ENCODE results near the gene C9orf78. TPM values are rescaled to one million over a fixed set of nuclear protein-coding genes. Genes with fewer than 3 reads are reported as not detected.
A peak's percentile ranks its signal among the peaks of the same experiment; 100 is the strongest.

Gene C9orf78, protein sequence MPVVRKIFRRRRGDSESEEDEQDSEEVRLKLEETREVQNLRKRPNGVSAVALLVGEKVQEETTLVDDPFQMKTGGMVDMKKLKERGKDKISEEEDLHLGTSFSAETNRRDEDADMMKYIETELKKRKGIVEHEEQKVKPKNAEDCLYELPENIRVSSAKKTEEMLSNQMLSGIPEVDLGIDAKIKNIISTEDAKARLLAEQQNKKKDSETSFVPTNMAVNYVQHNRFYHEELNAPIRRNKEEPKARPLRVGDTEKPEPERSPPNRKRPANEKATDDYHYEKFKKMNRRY
- 26.1 and 27.3 TPM in 2 replicates for total RNA-seq (2012; rRNA removed)

DNA sequence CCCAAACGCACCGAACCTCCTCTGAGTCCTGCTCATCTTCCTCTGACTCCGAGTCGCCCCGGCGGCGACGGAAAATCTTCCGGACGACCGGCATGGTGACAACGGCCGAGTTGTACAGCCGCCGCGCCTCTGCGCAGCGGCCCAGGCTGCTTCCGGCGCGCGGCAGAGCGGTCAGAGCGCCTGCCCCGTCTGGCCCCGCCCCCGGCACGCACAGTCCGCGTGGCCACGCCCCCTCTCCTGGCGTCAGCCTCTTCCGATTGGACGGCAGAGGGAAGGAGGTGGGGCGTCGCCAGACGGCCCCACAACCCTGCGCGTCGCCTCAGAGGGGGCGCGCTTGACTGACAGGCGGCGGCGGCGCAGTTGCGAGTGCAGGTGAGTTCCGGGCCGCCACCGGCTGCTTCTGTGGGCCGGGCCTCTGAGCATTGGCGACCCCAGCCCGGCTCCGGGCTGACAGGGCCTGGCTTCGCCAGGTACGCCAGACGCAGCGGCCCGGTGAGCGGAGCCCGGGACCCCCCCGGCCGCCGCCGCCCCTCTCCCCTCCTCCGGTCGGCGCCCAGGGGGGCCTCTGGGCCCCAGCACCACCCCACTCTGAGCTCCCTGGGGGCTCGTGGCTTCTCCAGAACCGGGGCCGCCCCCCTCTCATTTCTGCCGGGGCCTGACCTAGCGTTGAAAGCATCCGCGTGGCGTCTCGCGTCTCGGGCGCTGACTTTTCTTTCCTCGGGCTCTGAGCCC, at the start of gene C9orf78, which contains the start of gene USP20:
C9orf78 (minus strand) TSS at position 148 of the 732 bp plus-strand sequence; CDS start at position 94, 54 bp downstream.
USP20 (plus strand) TSS at position 331 of the 732 bp plus-strand sequence. CDS start 17,098 bp downstream, outside the sequence.
- Histone ChIP-seq H3K4me3 (ENCODE audit: low read length) (peak within 1 kb of the TSS; percentile 86), H3K9ac (ENCODE audit: low read depth, low read length) (peak within 1 kb of the TSS; percentile 89), H3K4me2 (ENCODE audit: low read length) (peak within 1 kb of the TSS; percentile 88), H3K4me1 (ENCODE audit: control insufficient read depth, insufficient read depth, low read length) (peaks cover 23% of the 10 kb centered on the region), H3K9me3 (replicated peaks; ENCODE audit: low read length) (no peaks in the 10 kb centered on the region), H3K27me3 (ENCODE audit: control insufficient read depth, insufficient read depth, low read length) (no peaks in the 10 kb centered on the region), H3K36me3 (ENCODE audit: insufficient read depth, low read length) (peaks cover 20% of the 10 kb centered on the region)

DNA sequence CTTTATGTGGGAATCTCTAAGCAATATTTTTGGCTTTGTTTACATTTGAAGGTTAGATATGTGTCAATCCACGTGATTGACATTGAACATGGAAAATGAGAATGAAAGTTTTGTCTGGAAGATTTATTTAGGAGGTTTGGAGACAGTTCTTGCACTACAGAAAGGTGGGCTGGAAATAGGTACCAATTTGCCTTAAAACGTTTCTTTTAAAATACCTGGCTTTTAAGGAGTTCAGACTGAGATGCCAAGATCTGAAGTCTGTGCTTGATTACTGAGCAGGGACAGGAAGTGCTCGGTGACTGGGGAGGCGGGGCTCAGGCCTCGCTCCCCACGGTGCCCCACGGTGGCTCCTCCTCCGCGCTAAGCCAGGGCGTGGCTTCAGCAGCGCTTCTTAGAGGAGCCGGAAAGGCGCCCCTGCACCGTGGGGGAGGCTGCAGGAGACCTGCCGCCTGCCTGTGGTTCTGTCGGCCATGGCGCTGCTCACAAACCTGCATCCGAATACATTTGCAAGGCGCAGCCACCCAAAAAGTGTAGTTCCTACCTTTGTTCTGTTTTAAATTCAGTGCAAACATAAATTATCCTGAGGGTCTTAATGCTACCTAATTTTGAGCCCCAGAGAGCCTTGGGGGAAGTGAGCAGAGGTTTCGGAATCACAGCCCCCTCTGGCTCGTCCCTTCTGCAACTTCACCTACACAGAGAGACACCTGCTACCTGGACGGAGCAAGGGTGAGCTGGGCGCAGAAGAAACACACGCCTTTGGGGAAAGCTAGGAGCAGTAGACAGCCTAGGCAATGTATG, 49.3 kb upstream of the C9orf78 start:
- Histone ChIP-seq H3K36me3 (ENCODE audit: insufficient read depth, low read length) (peaks cover 12% of the 10 kb centered on the region), H3K4me1 (ENCODE audit: control insufficient read depth, insufficient read depth, low read length) (peaks cover 28% of the 10 kb centered on the region), H3K9me3 (replicated peaks; ENCODE audit: low read length) (no peaks in the 10 kb centered on the region), H3K4me2 (ENCODE audit: low read length) (peak overlapping the region; percentile 83), H3K4me3 (ENCODE audit: low read length) (peak overlapping the region; percentile 50), H3K27me3 (ENCODE audit: control insufficient read depth, insufficient read depth, low read length) (no peaks in the 10 kb centered on the region), H3K9ac (ENCODE audit: low read depth, low read length) (no peak overlapping the region)

DNA sequence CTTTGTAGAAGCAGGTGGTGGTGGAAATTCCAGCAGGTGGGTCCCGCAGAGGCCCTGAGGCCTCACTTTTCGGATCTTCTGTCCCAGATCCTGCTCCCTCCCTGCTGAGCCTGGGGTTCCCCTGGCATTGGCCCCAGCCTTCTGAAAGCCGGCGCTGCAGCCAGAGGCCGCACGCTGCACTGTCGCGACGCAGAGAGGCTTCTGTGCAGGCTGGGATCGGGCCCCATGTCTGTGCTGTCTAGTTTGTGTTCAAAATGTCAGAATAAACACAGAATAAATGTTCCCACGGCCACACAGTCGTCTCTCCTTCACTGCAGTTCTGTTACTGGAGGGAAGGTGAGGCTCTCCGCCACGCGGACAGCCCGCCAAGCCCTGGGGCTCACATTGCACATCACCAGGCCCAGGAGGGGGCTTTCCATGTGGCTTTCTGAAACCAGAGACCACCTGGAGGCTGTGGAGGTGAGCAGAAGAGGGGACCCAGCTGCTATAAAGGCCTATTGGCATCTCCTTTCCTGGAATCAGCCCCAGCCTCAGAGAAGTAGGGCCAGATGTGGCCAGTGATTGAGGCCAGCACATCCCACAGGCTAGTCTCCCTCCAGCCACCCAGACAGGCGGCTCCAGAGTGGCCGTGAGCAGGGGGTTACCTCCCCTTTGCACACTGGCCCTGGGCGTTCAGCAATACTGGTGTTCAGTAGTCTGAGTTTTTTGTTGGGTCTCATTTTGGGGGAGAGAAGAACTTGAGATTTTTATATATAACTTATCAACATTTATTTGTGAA, 46.7 kb upstream of the C9orf78 start:
- Histone ChIP-seq H3K9ac (ENCODE audit: low read depth, low read length) (no peak overlapping the region), H3K27me3 (ENCODE audit: control insufficient read depth, insufficient read depth, low read length) (no peaks in the 10 kb centered on the region), H3K4me3 (ENCODE audit: low read length) (no peak overlapping the region), H3K36me3 (ENCODE audit: insufficient read depth, low read length) (peaks cover 14% of the 10 kb centered on the region), H3K9me3 (replicated peaks; ENCODE audit: low read length) (no peaks in the 10 kb centered on the region), H3K4me1 (ENCODE audit: control insufficient read depth, insufficient read depth, low read length) (peaks cover 27% of the 10 kb centered on the region), H3K4me2 (ENCODE audit: low read length) (no peak overlapping the region)

DNA sequence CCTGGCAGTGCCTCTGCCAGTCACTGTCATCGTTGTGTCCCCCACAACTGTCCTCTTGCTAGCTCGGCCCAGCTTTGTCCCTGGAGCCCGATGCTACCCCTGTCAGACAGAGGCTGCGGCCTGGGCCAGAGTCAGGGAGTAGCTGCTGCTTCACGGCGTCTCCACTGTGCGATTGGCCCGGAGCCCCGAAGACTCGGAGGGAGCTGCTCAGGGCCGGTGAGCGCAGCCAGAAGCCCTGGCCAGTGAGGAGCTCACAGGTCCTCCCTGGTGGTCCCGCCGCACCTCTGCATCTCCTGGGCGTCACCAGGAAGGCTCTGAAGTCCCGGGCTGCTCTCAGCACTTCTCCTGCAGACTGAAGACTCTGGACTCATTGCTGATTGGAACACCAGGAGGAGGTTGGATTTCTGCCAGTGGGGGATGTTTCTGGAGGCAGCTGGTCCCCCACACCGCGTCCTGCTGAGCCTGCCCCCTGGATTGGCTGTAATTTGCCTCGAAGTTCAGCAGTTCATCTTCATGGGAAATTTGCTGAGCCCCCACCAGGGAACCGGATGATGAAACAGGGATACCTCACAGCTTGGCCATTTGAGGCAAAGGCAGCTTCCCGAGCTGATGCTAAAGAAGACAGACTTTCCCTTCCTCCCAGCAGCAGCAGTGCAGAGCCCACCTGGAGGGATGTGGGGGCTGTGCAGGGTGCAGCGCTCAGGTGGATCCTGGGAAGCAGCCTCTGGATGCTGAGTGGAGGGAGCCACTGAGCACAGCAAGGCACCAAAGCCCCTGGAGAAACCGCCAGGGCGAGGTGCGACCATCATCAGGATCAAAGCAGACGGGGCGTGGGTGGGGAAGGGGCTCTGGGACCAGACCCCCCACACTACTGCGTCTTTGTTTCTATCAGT, 45.8 kb upstream of the C9orf78 start:
- no peak overlapping the region for H3K4me3 ChIP-seq (ENCODE audit: low read length)
- no peaks in the 10 kb centered on the region for H3K9me3 ChIP-seq (replicated peaks; ENCODE audit: low read length)
- no peaks in the 10 kb centered on the region for H3K27me3 ChIP-seq (ENCODE audit: control insufficient read depth, insufficient read depth, low read length)

DNA sequence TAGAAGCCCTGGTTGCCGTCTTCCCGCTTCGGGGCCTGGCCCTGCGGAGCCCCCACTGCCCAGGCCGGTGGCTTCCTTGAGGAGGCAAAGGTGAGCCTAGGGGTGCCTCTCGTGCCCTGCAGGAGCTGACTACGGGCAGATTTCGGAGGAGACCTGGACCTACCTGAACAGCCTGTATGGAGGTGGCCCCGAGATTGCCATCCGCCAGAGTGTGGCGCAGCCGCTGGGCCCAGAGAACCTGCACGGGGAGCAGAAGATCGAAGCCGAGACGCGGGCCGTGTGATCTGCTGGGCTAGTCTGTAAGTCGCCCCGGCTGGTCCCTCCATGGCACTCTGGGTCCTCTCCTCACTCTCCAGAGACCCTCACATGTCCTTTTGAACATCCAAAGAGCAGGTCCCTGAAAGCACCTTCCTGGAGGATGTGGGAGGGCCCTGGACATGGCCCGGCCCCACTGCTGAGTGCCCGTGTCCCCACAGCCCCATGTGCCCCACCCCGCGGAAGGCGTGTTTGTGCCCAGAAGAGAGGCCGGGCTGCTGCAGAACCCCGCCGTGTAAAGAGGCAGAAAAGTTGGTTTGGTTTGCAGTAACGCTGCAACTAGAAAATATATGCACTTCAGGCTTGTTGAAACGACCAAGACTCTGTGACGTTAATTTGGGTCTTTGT, 45.0 kb upstream of the C9orf78 start:
- H3K4me3 ChIP-seq (ENCODE audit: low read length), result no peak overlapping the region
- no peak overlapping the region for H3K4me2 ChIP-seq (ENCODE audit: low read length)
- H3K9me3 ChIP-seq (replicated peaks; ENCODE audit: low read length), result no peaks in the 10 kb centered on the region
- H3K4me1 ChIP-seq (ENCODE audit: control insufficient read depth, insufficient read depth, low read length), result peaks cover 13% of the 10 kb centered on the region
- H3K9ac ChIP-seq (ENCODE audit: low read depth, low read length), result no peak overlapping the region
- peaks cover 20% of the 10 kb centered on the region for H3K36me3 ChIP-seq (ENCODE audit: insufficient read depth, low read length)
- no peaks in the 10 kb centered on the region for H3K27me3 ChIP-seq (ENCODE audit: control insufficient read depth, insufficient read depth, low read length)

More for the DNA sequence above, 45.8 kb upstream of the C9orf78 start:
- Histone ChIP-seq H3K4me2 (ENCODE audit: low read length) (no peak overlapping the region), H3K9ac (ENCODE audit: low read depth, low read length) (no peak overlapping the region), H3K4me1 (ENCODE audit: control insufficient read depth, insufficient read depth, low read length) (peaks cover 19% of the 10 kb centered on the region), H3K36me3 (ENCODE audit: insufficient read depth, low read length) (peaks cover 14% of the 10 kb centered on the region)

DNA sequence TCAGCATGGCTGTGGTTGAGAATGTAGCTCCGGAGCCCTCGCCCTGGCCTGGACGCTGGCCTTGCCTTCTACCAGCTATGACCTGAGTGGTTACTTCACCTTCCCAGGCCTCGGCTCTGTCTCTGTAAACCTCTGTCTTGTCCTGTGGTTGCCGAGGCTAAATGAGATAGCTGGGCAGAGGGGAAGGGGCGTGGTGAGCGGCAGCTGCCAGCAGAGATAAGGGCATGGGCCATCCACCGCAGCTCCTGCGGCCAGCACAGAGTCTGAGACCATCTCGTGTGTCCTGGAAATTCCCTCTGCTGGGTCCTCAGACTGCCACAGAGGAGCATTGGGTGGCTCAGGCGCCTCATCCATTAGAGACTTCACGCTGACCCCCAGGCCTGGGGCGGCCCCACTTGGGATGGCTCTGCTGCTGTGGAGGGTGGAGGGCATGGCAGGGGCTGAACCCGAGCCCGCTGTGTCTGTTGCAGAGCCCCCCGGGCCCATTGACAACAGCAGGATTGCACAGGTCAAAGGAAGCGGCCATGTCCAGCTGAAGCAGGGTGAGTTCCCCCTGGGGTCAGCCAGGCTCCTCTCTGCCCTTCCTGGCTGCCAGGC, 44.1 kb upstream of the C9orf78 start:
- Histone ChIP-seq H3K4me2 (ENCODE audit: low read length) (no peak overlapping the region), H3K9ac (ENCODE audit: low read depth, low read length) (no peak overlapping the region), H3K4me1 (ENCODE audit: control insufficient read depth, insufficient read depth, low read length) (peaks cover 3% of the 10 kb centered on the region), H3K36me3 (ENCODE audit: insufficient read depth, low read length) (peaks cover 25% of the 10 kb centered on the region), H3K4me3 (ENCODE audit: low read length) (no peak overlapping the region), H3K27me3 (ENCODE audit: control insufficient read depth, insufficient read depth, low read length) (no peaks in the 10 kb centered on the region), H3K9me3 (replicated peaks; ENCODE audit: low read length) (no peaks in the 10 kb centered on the region)

DNA sequence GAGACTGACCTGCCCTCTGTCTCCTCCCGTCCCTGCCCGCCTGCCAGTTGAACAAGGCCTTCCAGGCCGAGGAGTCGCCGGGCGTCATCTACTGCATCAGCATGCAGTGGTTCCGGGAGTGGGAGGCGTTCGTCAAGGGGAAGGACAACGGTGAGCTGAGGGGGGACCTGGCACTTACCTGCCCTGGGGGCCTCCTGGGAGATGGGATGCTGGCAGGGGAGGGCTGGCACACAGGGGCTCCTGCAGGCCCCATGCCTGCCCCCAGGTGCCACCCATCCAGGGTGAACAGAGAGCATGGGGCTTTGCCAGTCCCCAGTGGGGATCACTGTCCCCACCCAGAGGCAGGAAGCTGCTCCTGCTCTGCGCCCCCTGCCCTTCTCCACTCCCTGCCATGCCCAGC, 43.2 kb upstream of the C9orf78 start:
- Histone ChIP-seq H3K36me3 (ENCODE audit: insufficient read depth, low read length) (peaks cover 25% of the 10 kb centered on the region), H3K9ac (ENCODE audit: low read depth, low read length) (no peak overlapping the region)

DNA sequence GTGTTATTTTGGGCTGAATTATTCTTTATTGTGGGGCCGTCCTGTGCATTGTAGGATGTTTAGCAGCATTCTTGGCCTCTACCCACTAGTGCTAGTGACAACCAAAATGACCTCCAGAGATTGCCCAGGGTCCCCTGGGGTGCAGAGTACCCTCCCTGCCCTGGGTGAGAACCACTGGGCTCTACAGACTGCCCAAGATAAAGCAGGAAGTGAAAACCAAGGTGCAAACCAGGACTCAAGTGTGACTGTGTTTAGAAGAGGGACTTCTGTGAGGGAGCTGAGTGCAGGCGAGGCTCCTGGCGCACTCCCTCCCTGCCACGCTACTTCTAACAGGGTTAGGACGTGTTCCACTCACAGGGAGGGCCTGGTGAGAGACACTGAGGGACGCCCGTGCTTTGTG, 41.7 kb upstream of the C9orf78 start:
- Histone ChIP-seq H3K9ac (ENCODE audit: low read depth, low read length) (no peak overlapping the region), H3K4me2 (ENCODE audit: low read length) (no peak overlapping the region), H3K4me3 (ENCODE audit: low read length) (no peak overlapping the region), H3K36me3 (ENCODE audit: insufficient read depth, low read length) (peaks cover 22% of the 10 kb centered on the region), H3K27me3 (ENCODE audit: control insufficient read depth, insufficient read depth, low read length) (no peaks in the 10 kb centered on the region), H3K4me1 (ENCODE audit: control insufficient read depth, insufficient read depth, low read length) (no peaks in the 10 kb centered on the region), H3K9me3 (replicated peaks; ENCODE audit: low read length) (no peaks in the 10 kb centered on the region)

More for the DNA sequence above, 43.2 kb upstream of the C9orf78 start:
- H3K4me3 ChIP-seq (ENCODE audit: low read length), result no peak overlapping the region
- H3K4me2 ChIP-seq (ENCODE audit: low read length), result no peak overlapping the region
- no peaks in the 10 kb centered on the region for H3K9me3 ChIP-seq (replicated peaks; ENCODE audit: low read length)
- no peaks in the 10 kb centered on the region for H3K4me1 ChIP-seq (ENCODE audit: control insufficient read depth, insufficient read depth, low read length)
- no peaks in the 10 kb centered on the region for H3K27me3 ChIP-seq (ENCODE audit: control insufficient read depth, insufficient read depth, low read length)

DNA sequence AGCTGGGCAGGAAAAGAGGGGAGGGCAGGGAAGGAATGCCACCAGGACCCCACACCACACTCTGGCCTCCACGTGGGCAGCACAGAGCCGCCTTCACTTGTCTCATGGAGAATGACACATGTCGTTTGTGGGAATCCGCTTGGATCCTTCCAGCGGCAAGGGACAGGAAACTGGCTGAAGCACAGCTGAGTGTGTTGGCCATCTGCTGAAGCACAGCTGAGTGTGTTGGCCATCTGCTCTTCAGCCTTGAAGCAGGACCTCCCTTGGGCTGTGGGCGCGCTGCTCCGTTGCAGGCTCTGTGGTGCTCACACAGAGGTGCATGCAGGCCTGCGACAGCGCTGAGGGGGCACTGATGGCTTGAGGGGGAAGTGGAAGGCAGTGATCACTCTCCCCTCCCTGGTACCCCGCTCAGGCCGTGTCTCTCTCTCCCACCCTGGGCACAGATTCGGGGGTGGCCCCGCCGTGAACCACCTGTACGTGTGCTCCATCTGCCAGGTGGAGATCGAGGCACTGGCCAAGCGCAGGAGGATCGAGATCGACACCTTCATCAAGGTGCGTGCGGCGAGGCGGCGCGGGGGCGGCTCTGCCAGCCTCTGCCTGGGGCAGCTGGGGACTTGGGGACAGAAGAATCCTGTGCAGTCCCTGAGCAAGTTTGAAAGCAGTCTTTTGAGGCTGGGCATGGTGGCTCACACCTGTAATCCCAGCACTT, 40.8 kb upstream of the C9orf78 start:
- Histone ChIP-seq H3K27me3 (ENCODE audit: control insufficient read depth, insufficient read depth, low read length) (no peaks in the 10 kb centered on the region), H3K4me3 (ENCODE audit: low read length) (no peak overlapping the region), H3K9ac (ENCODE audit: low read depth, low read length) (no peak overlapping the region), H3K9me3 (replicated peaks; ENCODE audit: low read length) (no peaks in the 10 kb centered on the region), H3K4me2 (ENCODE audit: low read length) (no peak overlapping the region), H3K36me3 (ENCODE audit: insufficient read depth, low read length) (peaks cover 22% of the 10 kb centered on the region), H3K4me1 (ENCODE audit: control insufficient read depth, insufficient read depth, low read length) (no peaks in the 10 kb centered on the region)
